Prostate gland (tissue), 2 donors: ENCODE data around the gene CEP70.

Source experiments
- POLR2A ChIP-seq: fragments of 450-650 bp; IDR thresholded peaks from one replicate; pipeline ENCODE4 v1.6.1; 2016; ENCODE audit warnings: antibody characterized with exemption, mild to moderate bottlenecking
- POLR2AphosphoS5 ChIP-seq: sonication (generic); formaldehyde crosslinking; IDR thresholded peaks from one replicate; pipeline ENCODE4 v1.6.1; 2017; ENCODE audit warnings: antibody characterized with exemption
- TF ChIP-seq, protein P1 (sequence below), 4 experiments: fragments of 200-600 bp in 2 of 4; fragments of 450-650 bp in 2 of 4; sonication (generic) in 2 of 4; IDR thresholded peaks; 1 replicate in 3 of 4; 2 replicates in 1 of 4; pipeline ENCODE4 v1.5.1; 2016 to 2019; ENCODE audit warnings: antibody characterized with exemption in 4 of 4, mild to moderate bottlenecking in 2 of 4, moderate library complexity in 2 of 4

DNA sequence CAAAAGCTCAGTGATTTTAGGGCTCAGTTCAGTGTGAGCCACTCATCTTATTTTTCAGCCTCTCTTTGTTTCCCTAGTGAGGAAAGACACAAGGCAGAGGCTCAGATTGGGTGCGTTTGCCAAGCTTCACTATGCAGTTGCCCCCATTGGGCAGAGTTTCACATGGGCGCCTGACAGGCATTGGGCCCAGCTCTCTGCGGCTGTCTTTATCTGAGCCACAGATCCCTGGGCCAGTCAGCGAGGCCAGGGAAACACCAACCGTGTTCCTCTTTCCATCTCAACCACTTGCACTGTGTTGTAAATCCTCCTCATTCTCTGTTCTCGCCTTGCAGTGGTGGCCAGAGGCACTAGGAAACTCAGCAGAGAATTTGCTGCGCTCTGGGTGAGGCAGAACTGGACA, 148.8 kb downstream of the CEP70 start:
- TF ChIP-seq, protein P1, sequence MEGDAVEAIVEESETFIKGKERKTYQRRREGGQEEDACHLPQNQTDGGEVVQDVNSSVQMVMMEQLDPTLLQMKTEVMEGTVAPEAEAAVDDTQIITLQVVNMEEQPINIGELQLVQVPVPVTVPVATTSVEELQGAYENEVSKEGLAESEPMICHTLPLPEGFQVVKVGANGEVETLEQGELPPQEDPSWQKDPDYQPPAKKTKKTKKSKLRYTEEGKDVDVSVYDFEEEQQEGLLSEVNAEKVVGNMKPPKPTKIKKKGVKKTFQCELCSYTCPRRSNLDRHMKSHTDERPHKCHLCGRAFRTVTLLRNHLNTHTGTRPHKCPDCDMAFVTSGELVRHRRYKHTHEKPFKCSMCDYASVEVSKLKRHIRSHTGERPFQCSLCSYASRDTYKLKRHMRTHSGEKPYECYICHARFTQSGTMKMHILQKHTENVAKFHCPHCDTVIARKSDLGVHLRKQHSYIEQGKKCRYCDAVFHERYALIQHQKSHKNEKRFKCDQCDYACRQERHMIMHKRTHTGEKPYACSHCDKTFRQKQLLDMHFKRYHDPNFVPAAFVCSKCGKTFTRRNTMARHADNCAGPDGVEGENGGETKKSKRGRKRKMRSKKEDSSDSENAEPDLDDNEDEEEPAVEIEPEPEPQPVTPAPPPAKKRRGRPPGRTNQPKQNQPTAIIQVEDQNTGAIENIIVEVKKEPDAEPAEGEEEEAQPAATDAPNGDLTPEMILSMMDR (IDR thresholded peaks at IDR 0.05) = no peak
- TF ChIP-seq POLR2AphosphoS5 (no peak), POLR2A (no peak)
